ENCODE results near the gene RUNDC1. TPM values are rescaled to one million over a fixed set of nuclear protein-coding genes. Genes with fewer than 3 reads are reported as not detected.
"Not testable (repeated sequence)": the region's sequence is repeated elsewhere in the genome, so short reads cannot be mapped to it uniquely, and the experiment has no call there.

Gene RUNDC1
- 10 to 100 TPM; 16.9 to 17.4 TPM for total RNA-seq

GRCh38 chr17:42980274-42980765, at the start of gene RUNDC1:
Gene RUNDC1, plus strand, starts transcription at chr17:42980565. Its CDS starts 12 bp downstream, at chr17:42980577.
- Mint-ChIP-seq H3K36me3 (peaks cover 19% of the 10 kb centered on the region), H3K9me3 (ENCODE audit: low read depth) (no peaks in the 10 kb centered on the region), H3K4me3 (peak within 1 kb of the TSS; percentile 100), H3K27me3 (no peaks in the 10 kb centered on the region), H3K4me1 (peaks cover 37% of the 10 kb centered on the region), H3K27ac (peak within 1 kb of the TSS; percentile 97)
- DNase-seq: peak; percentile 94
- peak; percentile 83 for ATAC-seq
- CTCF ChIA-PET: interaction anchor here (3.4 kb wide), 1 partner anchor 18 kb away, joined by 26 read pairs; the partner anchor contains the start of gene RPL27

GRCh38 chr17:42937712-42938596, 42.4 kb upstream of the RUNDC1 start:
- Mint-ChIP-seq H3K9me3 (ENCODE audit: low read depth) (no peaks in the 10 kb centered on the region), H3K27ac (no peak overlapping the region), H3K36me3 (no peaks in the 10 kb centered on the region), H3K27me3 (peaks cover 25% of the 10 kb centered on the region), H3K4me1 (no peaks in the 10 kb centered on the region), H3K4me3 (no peak overlapping the region)
- ATAC-seq: peak; percentile 39
- CTCF ChIA-PET: interaction anchor here (0.8 to 3.1 kb wide), 4 partner anchors 9 to 359 kb away, joined by 3 to 7 read pairs (median 4); partner anchors contain the start of gene PSME3
- peak; percentile 45 for DNase-seq

GRCh38 chr17:42944211-42944610, 36.2 kb upstream of the RUNDC1 start:
- Mint-ChIP-seq H3K36me3 (peaks cover under 1% of the 10 kb centered on the region), H3K4me1 (no peaks in the 10 kb centered on the region), H3K27ac (no peak overlapping the region), H3K9me3 (ENCODE audit: low read depth) (no peaks in the 10 kb centered on the region), H3K27me3 (peaks cover 9% of the 10 kb centered on the region), H3K4me3 (no peak overlapping the region)
- ATAC-seq (no peak), DNase-seq (no peak)
- CTCF ChIA-PET: no interaction called here

- CTCF ChIA-PET: no interaction called here
- DNase-seq (no peak), ATAC-seq (no peak)
- H3K27me3 Mint-ChIP-seq: no peaks in the 10 kb centered on the region
- no peak overlapping the region for H3K4me3 Mint-ChIP-seq
- H3K36me3 Mint-ChIP-seq: peaks cover 4% of the 10 kb centered on the region
- H3K27ac Mint-ChIP-seq: no peak overlapping the region
- H3K4me1 Mint-ChIP-seq: peaks cover 2% of the 10 kb centered on the region
- no peaks in the 10 kb centered on the region for H3K9me3 Mint-ChIP-seq (ENCODE audit: low read depth)
Measured at GRCh38 chr17:42946812-42947211, 33.6 kb upstream of the RUNDC1 start.

- Mint-ChIP-seq H3K9me3 (ENCODE audit: low read depth) (no peaks in the 10 kb centered on the region), H3K4me3 (no peak overlapping the region), H3K36me3 (peaks cover 16% of the 10 kb centered on the region), H3K4me1 (peaks cover 10% of the 10 kb centered on the region), H3K27me3 (no peaks in the 10 kb centered on the region), H3K27ac (no peak overlapping the region)
- CTCF ChIA-PET: no interaction called here
- ATAC-seq: no peak
- no peak for DNase-seq
Measured at GRCh38 chr17:42950044-42950783, 30.2 kb upstream of the RUNDC1 start.

GRCh38 chr17:42953669-42954068, 26.7 kb upstream of the RUNDC1 start:
- no peak overlapping the region for H3K4me3 Mint-ChIP-seq
- H3K27ac Mint-ChIP-seq: no peak overlapping the region
- ATAC-seq: no peak
- CTCF ChIA-PET: interaction anchor here (0.9 kb wide), 1 partner anchor 25 kb away, joined by 3 read pairs; no protein-coding TSS in a partner anchor
- no peak for DNase-seq
- H3K4me1 Mint-ChIP-seq: peaks cover 10% of the 10 kb centered on the region
- H3K9me3 Mint-ChIP-seq (ENCODE audit: low read depth): no peaks in the 10 kb centered on the region
- H3K27me3 Mint-ChIP-seq: no peaks in the 10 kb centered on the region
- peaks cover 31% of the 10 kb centered on the region for H3K36me3 Mint-ChIP-seq

GRCh38 chr17:42964161-42964932, 16.0 kb upstream of the RUNDC1 start, which contains the start of gene AARSD1:
Gene AARSD1, minus strand, starts transcription at chr17:42964454. Its CDS starts 14 bp downstream, at chr17:42964440.
- H3K4me3 Mint-ChIP-seq: peak within 1 kb of the TSS; percentile 91
- CTCF ChIA-PET: interaction anchor here (0.6 to 1.6 kb wide), 5 partner anchors 24 to 435 kb away, joined by 3 to 5 read pairs (median 4); partner anchors contain the start of gene RPL27
- H3K27ac Mint-ChIP-seq: peak within 1 kb of the TSS; percentile 93

GRCh38 chr17:42967925-42968324, 12.4 kb upstream of the RUNDC1 start:
- Mint-ChIP-seq H3K27ac (no peak overlapping the region), H3K4me3 (no peak overlapping the region), H3K9me3 (ENCODE audit: low read depth) (no peaks in the 10 kb centered on the region), H3K36me3 (peaks cover 8% of the 10 kb centered on the region), H3K4me1 (peaks cover 13% of the 10 kb centered on the region), H3K27me3 (no peaks in the 10 kb centered on the region)
- DNase-seq: no peak
- no peak for ATAC-seq
- CTCF ChIA-PET: no interaction called here

More at GRCh38 chr17:42964161-42964932, 16.0 kb upstream of the RUNDC1 start, which contains the start of gene AARSD1:
- DNase-seq (peak; percentile 95), ATAC-seq (peak; percentile 99)
- peaks cover 27% of the 10 kb centered on the region for H3K36me3 Mint-ChIP-seq
- H3K4me1 Mint-ChIP-seq: peaks cover 18% of the 10 kb centered on the region
- H3K9me3 Mint-ChIP-seq (ENCODE audit: low read depth): no peaks in the 10 kb centered on the region
- H3K27me3 Mint-ChIP-seq: no peaks in the 10 kb centered on the region

GRCh38 chr17:42969001-42969581, 11.3 kb upstream of the RUNDC1 start:
- ATAC-seq (no peak), DNase-seq (no peak)
- H3K27ac Mint-ChIP-seq: no peak overlapping the region
- H3K4me3 Mint-ChIP-seq: no peak overlapping the region
- H3K27me3 Mint-ChIP-seq: no peaks in the 10 kb centered on the region
- H3K36me3 Mint-ChIP-seq: peaks cover 3% of the 10 kb centered on the region
- peaks cover 6% of the 10 kb centered on the region for H3K4me1 Mint-ChIP-seq
- no peaks in the 10 kb centered on the region for H3K9me3 Mint-ChIP-seq (ENCODE audit: low read depth)
- CTCF ChIA-PET: interaction anchor here (0.7 to 1.8 kb wide), 2 partner anchors 29 to 142 kb away, joined by 3 to 6 read pairs; partner anchors contain the start of gene RPL27

- no peak overlapping the region for H3K4me3 Mint-ChIP-seq
- H3K4me1 Mint-ChIP-seq: no peaks in the 10 kb centered on the region
- no peak for DNase-seq
- ATAC-seq: no peak
- no peaks in the 10 kb centered on the region for H3K36me3 Mint-ChIP-seq
- no peaks in the 10 kb centered on the region for H3K27me3 Mint-ChIP-seq
- H3K27ac Mint-ChIP-seq: no peak overlapping the region
- no peaks in the 10 kb centered on the region for H3K9me3 Mint-ChIP-seq (ENCODE audit: low read depth)
- CTCF ChIA-PET: interaction anchor here (1.2 kb wide), 1 partner anchor 32 kb away, joined by 3 read pairs; no protein-coding TSS in a partner anchor
Measured at GRCh38 chr17:42971589-42971988, 8.8 kb upstream of the RUNDC1 start.

- H3K9me3 Mint-ChIP-seq (ENCODE audit: low read depth); DNase-seq; H3K27me3 Mint-ChIP-seq; H3K27ac Mint-ChIP-seq; H3K4me1 Mint-ChIP-seq; CTCF ChIA-PET; ATAC-seq; H3K4me3 Mint-ChIP-seq; H3K36me3 Mint-ChIP-seq: not testable (repeated sequence)
Measured at GRCh38 chr17:42973323-42973722, 7.0 kb upstream of the RUNDC1 start.

GRCh38 chr17:42975265-42975664, 5.1 kb upstream of the RUNDC1 start:
- DNase-seq (no peak), ATAC-seq (no peak)
- CTCF ChIA-PET: no interaction called here
- Mint-ChIP-seq H3K27ac (no peak overlapping the region), H3K4me3 (no peak overlapping the region), H3K4me1 (peaks cover 11% of the 10 kb centered on the region), H3K36me3 (no peaks in the 10 kb centered on the region), H3K9me3 (ENCODE audit: low read depth) (no peaks in the 10 kb centered on the region), H3K27me3 (no peaks in the 10 kb centered on the region)

Data from activated CD8-positive, alpha-beta memory T cell treated with anti-CD3 and anti-CD28 coated beads, Interleukin-2, amount 10 ng/mL, durations not matched to agents 7 days and 5 days (primary cell).